Measurements from ENCODE around the gene IL17REL. TPM values are rescaled to one million over a fixed set of nuclear protein-coding genes. Genes with fewer than 3 reads are reported as not detected.

Gene IL17REL
- total RNA-seq, 2 donors from 2014 or later: 0.68 TPM; not detected in 1

- 50% methylated on average over 18 of the region's 18 CpGs for WGBS
- TF ChIP-seq POLR2A (IDR thresholded peaks at IDR 0.05) (no peak), POLR2AphosphoS5 (IDR thresholded peaks at IDR 0.05) (no peak)
- TF ChIP-seq, protein P1, sequence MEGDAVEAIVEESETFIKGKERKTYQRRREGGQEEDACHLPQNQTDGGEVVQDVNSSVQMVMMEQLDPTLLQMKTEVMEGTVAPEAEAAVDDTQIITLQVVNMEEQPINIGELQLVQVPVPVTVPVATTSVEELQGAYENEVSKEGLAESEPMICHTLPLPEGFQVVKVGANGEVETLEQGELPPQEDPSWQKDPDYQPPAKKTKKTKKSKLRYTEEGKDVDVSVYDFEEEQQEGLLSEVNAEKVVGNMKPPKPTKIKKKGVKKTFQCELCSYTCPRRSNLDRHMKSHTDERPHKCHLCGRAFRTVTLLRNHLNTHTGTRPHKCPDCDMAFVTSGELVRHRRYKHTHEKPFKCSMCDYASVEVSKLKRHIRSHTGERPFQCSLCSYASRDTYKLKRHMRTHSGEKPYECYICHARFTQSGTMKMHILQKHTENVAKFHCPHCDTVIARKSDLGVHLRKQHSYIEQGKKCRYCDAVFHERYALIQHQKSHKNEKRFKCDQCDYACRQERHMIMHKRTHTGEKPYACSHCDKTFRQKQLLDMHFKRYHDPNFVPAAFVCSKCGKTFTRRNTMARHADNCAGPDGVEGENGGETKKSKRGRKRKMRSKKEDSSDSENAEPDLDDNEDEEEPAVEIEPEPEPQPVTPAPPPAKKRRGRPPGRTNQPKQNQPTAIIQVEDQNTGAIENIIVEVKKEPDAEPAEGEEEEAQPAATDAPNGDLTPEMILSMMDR (IDR thresholded peaks at IDR 0.05): no peak
- Histone ChIP-seq H3K4me3 (no peak overlapping the region), H3K27ac (peak overlapping the region; percentile 92 to 99), H3K27me3 (replicated peaks; ENCODE audit: insufficient read depth) (no peaks in the 10 kb centered on the region), H3K36me3 (peaks cover 7 to 8% of the 10 kb centered on the region in 2 donors), H3K9me3 (no peaks in the 10 kb centered on the region), H3K4me1 (replicated peaks) (peaks cover 15% of the 10 kb centered on the region)
- DNase-seq (ENCODE audit: low spot score): peak; percentile 16
- intact Hi-C loops (cut with DNase I): loop anchor here (5.0 kb wide), 1 partner anchor 40 kb away; no protein-coding TSS in a partner anchor
These were observed 44.8 kb downstream of the IL17REL start for GRCh38 chr22:49967706-49968208.

GRCh38 chr22:49966774-49967705, 45.5 kb downstream of the IL17REL start:
- 64% methylated on average over 34 of the region's 36 CpGs for WGBS
- Histone ChIP-seq H3K4me1 (replicated peaks) (peaks cover 15% of the 10 kb centered on the region), H3K27ac (peak overlapping the region; percentile 92 to 99), H3K4me3 (no peak overlapping the region), H3K36me3 (peaks cover 7 to 10% of the 10 kb centered on the region in 2 donors), H3K9me3 (no peaks in the 10 kb centered on the region), H3K27me3 (replicated peaks; ENCODE audit: insufficient read depth) (no peaks in the 10 kb centered on the region)
- intact Hi-C loops (cut with DNase I): loop anchor here (5.0 kb wide), 1 partner anchor 40 kb away; no protein-coding TSS in a partner anchor
- TF ChIP-seq, protein P1 (IDR thresholded peaks at IDR 0.05): no peak
- TF ChIP-seq POLR2AphosphoS5 (IDR thresholded peaks at IDR 0.05) (no peak), POLR2A (IDR thresholded peaks at IDR 0.05) (no peak)
- no peak for DNase-seq (ENCODE audit: low spot score)

GRCh38 chr22:49966041-49966773, 46.4 kb downstream of the IL17REL start:
- intact Hi-C loops (cut with DNase I): loop anchor here (5.0 kb wide), 1 partner anchor 39 kb away; no protein-coding TSS in a partner anchor
- Histone ChIP-seq H3K36me3 (peaks cover 7 to 16% of the 10 kb centered on the region in 2 donors), H3K4me1 (replicated peaks) (peaks cover 8% of the 10 kb centered on the region), H3K9me3 (no peaks in the 10 kb centered on the region), H3K27me3 (replicated peaks; ENCODE audit: insufficient read depth) (no peaks in the 10 kb centered on the region), H3K27ac (peak overlapping the region; percentile 92 to 99), H3K4me3 (no peak overlapping the region)
- TF ChIP-seq, protein P1 (IDR thresholded peaks at IDR 0.05): no peak
- TF ChIP-seq POLR2A (IDR thresholded peaks at IDR 0.05) (no peak), POLR2AphosphoS5 (IDR thresholded peaks at IDR 0.05) (no peak)
- no peak for DNase-seq (ENCODE audit: low spot score)
- 87% methylated on average over 11 of the region's 11 CpGs for WGBS

DNA sequence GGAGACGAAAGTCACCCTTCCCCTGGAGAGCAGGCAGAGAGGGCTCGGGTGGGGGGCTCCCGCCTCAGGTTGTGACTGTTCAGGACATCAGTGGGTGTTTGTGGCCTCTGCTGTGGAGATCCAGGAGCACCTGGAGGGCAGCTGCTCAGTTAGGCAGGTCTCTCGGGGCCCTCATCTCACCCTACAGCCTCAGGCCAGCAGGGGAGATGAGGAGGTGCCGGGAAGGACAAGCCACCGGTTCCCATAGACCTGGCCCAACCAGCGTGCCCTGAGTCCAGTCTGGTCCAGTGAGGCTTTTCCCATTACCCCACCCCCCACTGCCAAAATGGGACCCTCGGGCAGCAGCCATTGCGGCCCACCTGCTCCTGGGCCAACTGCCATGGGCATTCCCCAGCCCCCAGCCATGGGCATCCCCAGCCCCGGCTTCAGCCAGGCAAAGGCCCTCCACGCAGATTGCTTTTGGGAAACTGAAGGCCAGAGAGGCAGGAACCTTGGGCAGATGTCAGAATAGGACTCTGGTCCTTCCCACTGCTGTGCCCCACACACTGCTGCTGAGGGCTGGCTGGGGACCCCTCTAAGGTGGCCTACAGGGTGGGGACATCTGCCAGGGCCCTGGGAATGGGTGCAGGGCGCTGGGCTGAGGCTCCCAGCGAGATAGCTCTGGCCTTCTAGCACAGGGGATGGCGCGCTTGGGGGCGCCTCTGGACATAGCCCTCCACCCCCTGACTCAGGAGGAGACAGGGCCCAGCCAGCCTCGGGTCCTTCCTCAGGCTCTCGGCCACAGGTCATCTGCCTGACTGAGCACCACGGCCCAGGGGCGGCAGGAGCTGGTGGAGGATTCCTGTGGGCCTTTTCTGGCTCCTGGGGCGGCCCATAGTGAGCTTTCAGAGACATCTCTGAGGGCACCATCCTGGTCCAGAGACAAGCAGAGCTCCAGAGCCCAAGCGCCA, 47.2 kb downstream of the IL17REL start:
- H3K4me1 ChIP-seq (replicated peaks): peaks cover 8% of the 10 kb centered on the region
- TF ChIP-seq POLR2A (IDR thresholded peaks at IDR 0.05): no peak
- TF ChIP-seq POLR2AphosphoS5 (IDR thresholded peaks at IDR 0.05): no peak
- TF ChIP-seq, protein P1 (IDR thresholded peaks at IDR 0.05): no peak
- H3K9me3 ChIP-seq: no peaks in the 10 kb centered on the region
- 85% methylated on average over 20 of the region's 22 CpGs for WGBS
- peak overlapping the region; percentile 92 to 99 for H3K27ac ChIP-seq
- no peak for DNase-seq (ENCODE audit: low spot score)
- peaks cover 7 to 16% of the 10 kb centered on the region in 2 donors for H3K36me3 ChIP-seq
- intact Hi-C loops (cut with DNase I): loop anchor here (5.0 kb wide), 1 partner anchor 38 kb away; no protein-coding TSS in a partner anchor
- H3K4me3 ChIP-seq: no peak overlapping the region
- no peaks in the 10 kb centered on the region for H3K27me3 ChIP-seq (replicated peaks; ENCODE audit: insufficient read depth)
